Activated naive CD4-positive, alpha-beta T cell treated with anti-CD3 and anti-CD28 coated beads for 36 hours (primary cell): ENCODE data around the gene MVD. TPM values are rescaled to one million over a fixed set of nuclear protein-coding genes. Genes with fewer than 3 reads are reported as not detected.

Experiments
- CTCF ChIA-PET: fragments of 350-600 bp; sonication (Branson Sonifier 250); formaldehyde crosslinking; loops from one replicate; lab custom pipeline; 2021; ENCODE audit warnings: antibody characterized with exemption; lab: Charles Lee
- DNase-seq: peaks from one replicate; pipeline ENCODE4 v3.0.0-alpha.2; 2020
- H3K27ac Mint-ChIP-seq: one replicate; pipeline ENCODE4 v1.8.0; 2021; ENCODE audit warnings: mild to moderate bottlenecking, mixed read lengths
- H3K27me3 Mint-ChIP-seq: one replicate; pipeline ENCODE4 v1.8.0; 2021; ENCODE audit warnings: low read depth, mixed read lengths
- H3K36me3 Mint-ChIP-seq: one replicate; pipeline ENCODE4 v1.8.0; 2021; ENCODE audit warnings: low read depth, mixed read lengths
- H3K4me1 Mint-ChIP-seq: one replicate; pipeline ENCODE4 v1.8.0; 2021; ENCODE audit warnings: low read depth, mixed read lengths
- H3K4me3 Mint-ChIP-seq: one replicate; pipeline ENCODE4 v1.8.0; 2021; ENCODE audit warnings: mild to moderate bottlenecking, moderate library complexity, mixed read lengths
- H3K9me3 Mint-ChIP-seq: one replicate; pipeline ENCODE4 v1.8.0; 2021; ENCODE audit warnings: mixed read lengths
- intact Hi-C: fragments of 100-400 bp; cut with micrococcal nuclease; formaldehyde crosslinking; loops from one replicate; pipeline ENCODE4 v1.15.1; 2023
- total RNA-seq, 2 experiments: library from RNA; stranded (reverse); gene quantifications; one replicate each; pipeline ENCODE4 v1.2.3, GENCODE V29; 2021

MVD gene
- total RNA-seq, 2 experiments from 2014 or later: 90.5 to 96.8 TPM

- Mint-ChIP-seq H3K4me1 (peaks cover 55% of the 10 kb centered on the region), H3K27ac (no peak overlapping the region), H3K36me3 (peaks cover 12% of the 10 kb centered on the region), H3K9me3 (no peaks in the 10 kb centered on the region), H3K4me3 (no peak overlapping the region), H3K27me3 (no peaks in the 10 kb centered on the region)
- DNase-seq: no peak
- CTCF ChIA-PET: no interaction called here
- intact Hi-C loops: no loop called here
Observed at GRCh38 chr16:88695218-88695617, 32.3 kb upstream of the MVD start.

- Mint-ChIP-seq H3K9me3 (no peaks in the 10 kb centered on the region), H3K27me3 (no peaks in the 10 kb centered on the region), H3K36me3 (peaks cover 9% of the 10 kb centered on the region), H3K4me1 (peaks cover 48% of the 10 kb centered on the region), H3K4me3 (no peak overlapping the region), H3K27ac (no peak overlapping the region)
- no peak for DNase-seq
- intact Hi-C loops: no loop called here
- CTCF ChIA-PET: no interaction called here
Observed at GRCh38 chr16:88694221-88695087, 31.6 kb upstream of the MVD start.

- Mint-ChIP-seq H3K4me1 (peaks cover 47% of the 10 kb centered on the region), H3K27me3 (no peaks in the 10 kb centered on the region), H3K36me3 (peaks cover 8% of the 10 kb centered on the region), H3K27ac (no peak overlapping the region), H3K4me3 (no peak overlapping the region), H3K9me3 (no peaks in the 10 kb centered on the region)
- intact Hi-C loops: no loop called here
- CTCF ChIA-PET: no interaction called here
- DNase-seq: no peak
Observed at GRCh38 chr16:88693420-88694177, 30.7 kb upstream of the MVD start.

DNA sequence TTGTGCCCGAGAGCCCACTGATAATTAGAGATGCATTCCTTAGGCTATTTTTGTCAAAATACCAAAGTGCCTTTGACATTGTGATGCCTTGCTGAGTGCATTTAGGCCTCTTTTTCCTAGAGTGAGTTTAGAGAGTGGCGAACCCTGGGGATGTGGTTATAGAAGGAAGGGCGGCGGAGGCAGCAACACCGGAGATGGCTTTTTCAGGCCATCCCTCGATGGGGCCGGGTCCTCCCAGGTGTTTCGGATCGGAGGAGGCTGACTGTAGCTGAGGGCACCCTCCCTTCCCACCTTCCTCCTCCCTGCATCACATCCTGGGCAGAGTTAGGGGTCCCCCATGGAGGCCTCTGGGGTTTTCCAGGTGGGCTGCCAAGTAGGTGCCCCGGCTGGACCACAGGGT, 30.0 kb upstream of the MVD start:
- peak; percentile 20 for DNase-seq
- CTCF ChIA-PET: interaction anchor here (0.9 to 1.5 kb wide), 2 partner anchors 8 to 12 kb away, joined by 3 read pairs; no protein-coding TSS in a partner anchor
- peaks cover 41% of the 10 kb centered on the region for H3K4me1 Mint-ChIP-seq
- H3K36me3 Mint-ChIP-seq: peaks cover 3% of the 10 kb centered on the region
- no peak overlapping the region for H3K27ac Mint-ChIP-seq
- intact Hi-C loops: no loop called here
- H3K27me3 Mint-ChIP-seq: no peaks in the 10 kb centered on the region
- H3K4me3 Mint-ChIP-seq: no peak overlapping the region
- no peaks in the 10 kb centered on the region for H3K9me3 Mint-ChIP-seq

DNA sequence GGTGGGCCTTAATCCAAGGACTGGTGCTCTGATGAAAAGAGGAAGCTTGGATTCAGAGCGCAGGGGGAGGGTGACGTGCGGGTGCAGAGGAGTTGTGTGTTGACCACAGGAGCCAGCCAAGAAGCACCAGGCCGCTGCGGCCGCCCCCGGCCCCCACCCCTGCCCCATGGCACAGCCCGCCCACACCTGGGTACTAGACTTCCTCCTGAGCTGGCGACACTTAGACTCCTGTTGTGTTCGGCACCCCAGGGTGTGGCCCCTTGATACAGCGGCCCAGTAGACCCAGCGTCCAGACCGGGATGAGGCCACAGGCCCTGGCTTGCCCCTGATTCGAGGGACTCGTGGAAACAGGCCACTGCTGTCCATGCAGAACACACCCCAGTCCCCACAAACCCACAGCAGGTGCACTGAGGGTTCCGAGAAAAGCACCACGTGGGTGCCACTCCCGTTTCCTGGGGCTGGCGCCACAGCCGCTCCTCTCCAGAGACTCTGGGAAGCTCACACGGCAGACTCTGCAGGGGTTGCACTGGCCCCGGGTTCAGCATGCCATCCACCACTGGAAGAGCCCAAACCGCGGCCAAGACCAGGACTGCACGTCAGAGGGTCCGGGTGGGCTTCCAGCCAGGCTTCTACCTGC, 29.2 kb upstream of the MVD start:
- peak; percentile 53 for DNase-seq
- peak overlapping the region; percentile 36 for H3K27ac Mint-ChIP-seq
- no peaks in the 10 kb centered on the region for H3K9me3 Mint-ChIP-seq
- no peaks in the 10 kb centered on the region for H3K36me3 Mint-ChIP-seq
- intact Hi-C loops: no loop called here
- no peaks in the 10 kb centered on the region for H3K27me3 Mint-ChIP-seq
- peaks cover 38% of the 10 kb centered on the region for H3K4me1 Mint-ChIP-seq
- no peak overlapping the region for H3K4me3 Mint-ChIP-seq
- CTCF ChIA-PET: interaction anchor here (0.9 to 1.5 kb wide), 2 partner anchors 9 to 13 kb away, joined by 3 read pairs; no protein-coding TSS in a partner anchor

GRCh38 chr16:88691129-88691813, 28.4 kb upstream of the MVD start:
- intact Hi-C loops: no loop called here
- Mint-ChIP-seq H3K36me3 (no peaks in the 10 kb centered on the region), H3K27me3 (no peaks in the 10 kb centered on the region), H3K27ac (no peak overlapping the region), H3K4me3 (no peak overlapping the region), H3K4me1 (peaks cover 38% of the 10 kb centered on the region), H3K9me3 (no peaks in the 10 kb centered on the region)
- no peak for DNase-seq
- CTCF ChIA-PET: interaction anchor here (1.5 kb wide), 1 partner anchor 9 kb away, joined by 3 read pairs; no protein-coding TSS in a partner anchor

DNA sequence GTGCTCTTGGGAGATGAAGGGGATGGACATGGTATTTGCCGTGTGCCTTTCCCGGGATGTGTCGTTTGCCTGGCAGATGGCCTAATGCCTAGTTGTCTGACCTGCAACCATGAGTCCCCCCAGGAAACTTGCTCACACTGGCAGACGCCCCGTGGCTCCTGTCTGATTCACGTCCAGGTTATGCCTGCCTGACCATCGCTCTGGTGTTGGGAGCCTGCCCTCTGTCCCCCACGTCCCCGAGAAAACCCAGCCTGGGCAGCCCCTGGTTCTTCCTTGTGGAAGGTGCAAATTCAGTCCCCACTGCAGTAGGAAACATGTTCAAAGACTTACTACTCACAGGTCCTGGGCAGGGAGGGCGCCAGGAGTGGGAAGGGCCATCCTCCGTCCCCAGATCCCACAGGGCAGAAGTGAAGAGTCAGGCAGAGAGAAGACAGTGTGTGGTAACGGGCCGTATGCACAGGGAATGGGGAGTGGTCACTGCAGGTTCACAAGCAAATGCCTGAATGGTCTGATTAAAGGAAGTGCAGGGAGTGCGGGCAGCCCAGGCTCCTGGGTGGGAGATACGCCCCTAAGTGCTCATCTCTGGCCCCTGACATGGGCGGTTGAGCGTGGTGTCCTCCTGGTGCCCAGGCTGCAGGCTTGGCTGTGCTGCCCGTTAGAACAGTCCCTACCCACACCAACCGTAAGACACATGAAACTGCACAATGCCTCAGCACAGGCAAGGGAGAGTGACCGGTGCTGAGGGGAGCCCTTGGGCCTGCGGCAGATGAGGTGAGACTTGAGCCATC, 27.6 kb upstream of the MVD start:
- H3K27ac Mint-ChIP-seq: no peak overlapping the region
- H3K4me1 Mint-ChIP-seq: peaks cover 38% of the 10 kb centered on the region
- intact Hi-C loops: no loop called here
- H3K27me3 Mint-ChIP-seq: no peaks in the 10 kb centered on the region
- no peak for DNase-seq
- H3K9me3 Mint-ChIP-seq: no peaks in the 10 kb centered on the region
- no peak overlapping the region for H3K4me3 Mint-ChIP-seq
- CTCF ChIA-PET: no interaction called here
- H3K36me3 Mint-ChIP-seq: no peaks in the 10 kb centered on the region

DNA sequence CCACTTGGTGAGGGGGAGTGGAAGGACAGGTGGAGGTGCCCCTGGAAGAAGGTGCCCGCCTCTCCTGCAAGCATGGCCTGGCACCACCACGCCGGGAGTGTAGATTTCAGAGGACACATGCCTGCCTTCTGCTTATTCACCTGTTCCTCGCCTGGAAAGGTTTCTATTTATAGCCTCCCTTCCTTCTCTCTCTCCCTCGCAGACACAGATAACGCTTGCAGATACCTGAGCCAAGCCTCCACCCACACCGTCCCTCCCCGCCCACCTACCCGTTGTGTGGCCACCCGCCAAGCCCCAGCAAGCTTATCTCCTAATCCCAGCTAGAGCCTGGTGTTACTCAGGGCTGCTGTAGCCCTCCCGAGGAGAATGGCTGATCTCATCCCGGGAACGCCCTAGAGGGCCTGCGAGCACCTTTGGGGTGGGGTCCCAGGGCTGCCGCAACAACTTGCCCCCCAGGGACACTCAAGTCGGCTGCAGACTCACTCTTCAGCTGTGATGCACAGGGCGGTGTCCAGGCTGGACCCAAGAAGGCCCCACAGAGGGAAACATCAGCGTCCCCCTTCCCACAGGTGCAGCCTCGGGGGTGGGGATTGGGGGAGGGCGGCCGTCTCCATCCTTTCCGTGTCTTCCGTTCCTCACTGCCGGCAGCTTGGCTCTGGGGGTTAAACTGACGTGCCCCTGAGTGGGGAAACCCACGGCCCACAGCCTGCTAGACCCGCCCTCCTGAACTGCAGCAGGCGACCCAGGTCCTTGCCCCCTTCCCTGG, 25.3 kb upstream of the MVD start:
- CTCF ChIA-PET: interaction anchor here (2.4 kb wide), 1 partner anchor 10 kb away, joined by 6 read pairs; no protein-coding TSS in a partner anchor
- Mint-ChIP-seq H3K4me1 (peaks cover 52% of the 10 kb centered on the region), H3K27ac (no peak overlapping the region), H3K36me3 (no peaks in the 10 kb centered on the region), H3K9me3 (no peaks in the 10 kb centered on the region), H3K27me3 (no peaks in the 10 kb centered on the region), H3K4me3 (no peak overlapping the region)
- intact Hi-C loops: loop anchor here (5.0 kb wide), 1 partner anchor 116 kb away; the partner anchor contains the start of gene ZC3H18
- DNase-seq: no peak

DNA sequence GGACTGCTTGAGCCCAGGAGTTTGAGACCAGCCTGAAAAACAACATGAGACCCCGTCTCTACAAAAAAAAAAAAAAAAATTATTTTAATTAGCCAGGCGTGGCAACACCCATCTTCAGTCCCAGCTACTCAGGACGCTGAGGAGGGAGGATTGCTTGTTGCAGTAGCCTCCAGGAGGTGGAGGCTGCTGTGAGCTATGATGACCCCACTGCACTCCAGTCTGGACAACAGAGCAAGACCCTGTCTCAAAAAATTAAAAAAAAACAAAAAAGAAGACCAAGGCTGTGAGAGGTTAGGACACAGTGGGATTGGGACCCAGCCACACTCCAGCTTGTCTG, 24.8 kb upstream of the MVD start:
- CTCF ChIA-PET: interaction anchor here (2.4 kb wide), 1 partner anchor 11 kb away, joined by 6 read pairs; no protein-coding TSS in a partner anchor
- Mint-ChIP-seq H3K4me1 (peaks cover 46% of the 10 kb centered on the region), H3K4me3 (no peak overlapping the region), H3K27me3 (no peaks in the 10 kb centered on the region), H3K9me3 (no peaks in the 10 kb centered on the region), H3K27ac (no peak overlapping the region), H3K36me3 (no peaks in the 10 kb centered on the region)
- intact Hi-C loops: loop anchor here (2.0 to 5.0 kb wide), 2 partner anchors 51 to 115 kb away; partner anchors contain the start of gene ZC3H18
- no peak for DNase-seq

DNA sequence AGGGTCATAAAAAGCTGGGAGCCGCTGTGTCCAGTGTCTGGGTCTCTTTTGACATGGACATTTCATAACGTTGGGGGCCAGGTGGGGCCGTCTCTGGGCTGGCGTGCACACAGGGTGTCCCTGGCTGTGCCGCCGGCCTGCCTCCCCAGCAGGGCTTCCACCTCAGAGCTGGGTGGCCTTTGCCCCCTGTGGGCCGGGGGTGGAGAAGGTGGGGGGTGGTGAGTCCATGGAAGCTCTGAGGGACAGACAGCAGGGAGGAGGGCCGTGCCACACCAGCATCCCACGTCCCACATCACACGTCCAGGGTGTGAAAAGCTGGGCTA, 24.3 kb upstream of the MVD start:
- H3K4me3 Mint-ChIP-seq: peak overlapping the region; percentile 29
- intact Hi-C loops: loop anchor here (2.0 to 5.0 kb wide), 2 partner anchors 50 to 115 kb away; partner anchors contain the start of gene ZC3H18
- H3K36me3 Mint-ChIP-seq: no peaks in the 10 kb centered on the region
- no peak overlapping the region for H3K27ac Mint-ChIP-seq
- CTCF ChIA-PET: interaction anchor here (2.4 kb wide), 1 partner anchor 11 kb away, joined by 6 read pairs; no protein-coding TSS in a partner anchor
- H3K9me3 Mint-ChIP-seq: no peaks in the 10 kb centered on the region
- H3K27me3 Mint-ChIP-seq: no peaks in the 10 kb centered on the region
- no peak for DNase-seq
- peaks cover 45% of the 10 kb centered on the region for H3K4me1 Mint-ChIP-seq
